Tibial nerve (tissue), 3 donors: ENCODE results near the gene C1QTNF4.

Experiments
- EP300 ChIP-seq, 2 donors: sonication (generic); formaldehyde crosslinking; IDR thresholded peaks; one replicate each; pipeline ENCODE4 v1.6.1; 2017; ENCODE audit warnings: antibody characterized with exemption in 2 of 2, mild to moderate bottlenecking in 1 of 2
- POLR2A ChIP-seq, 2 donors: fragments of 450-650 bp; IDR thresholded peaks; one replicate each; pipeline ENCODE4 v1.6.1; 2017; ENCODE audit warnings: antibody characterized with exemption in 2 of 2, mild to moderate bottlenecking in 2 of 2, moderate library complexity in 2 of 2

DNA sequence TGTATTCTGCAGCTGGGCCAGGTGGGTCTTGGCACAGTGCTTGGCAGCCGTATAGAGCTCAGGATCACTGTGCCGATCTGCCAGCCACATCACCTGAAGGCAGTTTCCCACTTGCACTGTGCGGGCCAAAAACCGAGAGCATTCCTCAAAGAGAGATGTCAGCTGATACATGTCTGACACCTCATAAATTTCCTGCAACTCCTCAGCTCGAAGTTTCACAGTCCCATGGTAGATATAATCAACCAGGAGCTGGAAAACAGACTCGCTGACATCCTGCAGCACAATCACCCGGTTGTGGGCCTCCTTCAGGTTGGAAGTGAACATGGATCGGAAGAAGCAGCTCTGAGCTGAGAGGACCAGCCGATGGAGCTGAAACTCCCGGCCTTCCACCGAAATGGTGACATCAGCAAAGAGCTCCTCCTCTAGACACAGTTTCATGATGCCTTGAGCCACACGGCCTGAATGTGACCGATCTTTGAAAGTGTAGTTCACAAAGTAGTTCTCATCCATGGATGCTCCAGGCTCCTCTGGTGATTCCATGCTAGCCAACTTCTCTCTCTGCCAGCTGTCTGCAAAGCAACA lies 16.7 kb downstream of the C1QTNF4 start:
- TF ChIP-seq POLR2A (IDR thresholded peaks at IDR 0.05) = no peak
- TF ChIP-seq EP300 (IDR thresholded peaks at IDR 0.05) = no peak
